K562 (cell line): ENCODE measurements around the gene RPS19BP1. TPM values are rescaled to one million over a fixed set of nuclear protein-coding genes. Genes with fewer than 3 reads are reported as not detected.
A peak's percentile ranks its signal among the peaks of the same experiment; 100 is the strongest.

Experiments
- CBX3 ChIP-seq, 2 experiments: IDR thresholded peaks; 1 replicate in 1 of 2; 2 replicates in 1 of 2; pipeline ENCODE4 v1.6.1; 2012; ENCODE audit warnings: inconsistent platforms in 2 of 2, low read length in 2 of 2, borderline replicate concordance in 1 of 2, control low read depth in 1 of 2
- CHD1 ChIP-seq: fragments of 200-600 bp; sonication (generic); IDR thresholded peaks from one replicate; pipeline ENCODE4 v1.6.1; 2012; ENCODE audit warnings: mild to moderate bottlenecking, moderate library complexity, low read length, inconsistent platforms
- E2F8 ChIP-seq: fragments of 450-650 bp; IDR thresholded peaks from 2 replicates; pipeline ENCODE4 v1.7.1; 2018; ENCODE audit warnings: mild to moderate bottlenecking, low read depth; ENCODE audit not compliant: partially characterized antibody
- ELK3 ChIP-seq: fragments of 450-650 bp; formaldehyde crosslinking; IDR thresholded peaks from 2 replicates; pipeline ENCODE4 v1.4.0; 2020; ENCODE audit warnings: mild to moderate bottlenecking
- HCFC1 ChIP-seq: IDR thresholded peaks from 2 replicates; pipeline ENCODE4 v1.6.1; 2012; ENCODE audit warnings: low read depth, low read length, improper control_type of control experiment
- TFAP4 ChIP-seq: sonication (generic); formaldehyde crosslinking; IDR thresholded peaks from 2 replicates; pipeline ENCODE4 v1.8.0; 2022; ENCODE audit warnings: missing genetic modification reagents, mild to moderate bottlenecking, moderate library complexity, borderline replicate concordance
- polyA plus RNA-seq, 8 experiments: library from polyadenylated mRNA; depleted of rRNA in 4 of 8; stranded (reverse) in 5 of 8; unstranded in 3 of 8; fragments of >200 nt; fragmentation: Nextera tagmentation in 2 of 8; fragmentation: Illumina TruSeq in 1 of 8; extraction: Ambion mirVana in 2 of 8; extraction: Trizol in 1 of 8; gene quantifications; 2 replicates each; pipeline versions ENCODE4 v1.2.1 to v1.2.3, GENCODE V29; 2011 to 2014; ENCODE audit warnings: inconsistent platforms in 1 of 8, missing spikeins in 1 of 8
- total RNA-seq, 7 experiments: library from RNA; depleted of rRNA in 6 of 7; stranded (reverse); fragments of >200 nt in 6 of 7; fragmentation: Illumina TruSeq in 2 of 7; extraction: Trizol in 2 of 7; gene quantifications; 2 replicates each; pipeline versions ENCODE4 v1.2.1 to v1.2.3, GENCODE V29; 2011 to 2021; ENCODE audit warnings: low replicate concordance in 1 of 7
- TF ChIP-seq, protein P1 (sequence below): fragments of 450-650 bp; IDR thresholded peaks from 2 replicates; pipeline ENCODE4 v1.6.1; 2016; ENCODE audit warnings: mild to moderate bottlenecking, moderate library complexity

The RPS19BP1 gene
- total and polyA plus RNA-seq, 9 of the 15 experiments (the other 6 are each of a cell fraction or from before 2014, with no cell fraction given): 3.0 to 223 (median 84.3) TPM

DNA sequence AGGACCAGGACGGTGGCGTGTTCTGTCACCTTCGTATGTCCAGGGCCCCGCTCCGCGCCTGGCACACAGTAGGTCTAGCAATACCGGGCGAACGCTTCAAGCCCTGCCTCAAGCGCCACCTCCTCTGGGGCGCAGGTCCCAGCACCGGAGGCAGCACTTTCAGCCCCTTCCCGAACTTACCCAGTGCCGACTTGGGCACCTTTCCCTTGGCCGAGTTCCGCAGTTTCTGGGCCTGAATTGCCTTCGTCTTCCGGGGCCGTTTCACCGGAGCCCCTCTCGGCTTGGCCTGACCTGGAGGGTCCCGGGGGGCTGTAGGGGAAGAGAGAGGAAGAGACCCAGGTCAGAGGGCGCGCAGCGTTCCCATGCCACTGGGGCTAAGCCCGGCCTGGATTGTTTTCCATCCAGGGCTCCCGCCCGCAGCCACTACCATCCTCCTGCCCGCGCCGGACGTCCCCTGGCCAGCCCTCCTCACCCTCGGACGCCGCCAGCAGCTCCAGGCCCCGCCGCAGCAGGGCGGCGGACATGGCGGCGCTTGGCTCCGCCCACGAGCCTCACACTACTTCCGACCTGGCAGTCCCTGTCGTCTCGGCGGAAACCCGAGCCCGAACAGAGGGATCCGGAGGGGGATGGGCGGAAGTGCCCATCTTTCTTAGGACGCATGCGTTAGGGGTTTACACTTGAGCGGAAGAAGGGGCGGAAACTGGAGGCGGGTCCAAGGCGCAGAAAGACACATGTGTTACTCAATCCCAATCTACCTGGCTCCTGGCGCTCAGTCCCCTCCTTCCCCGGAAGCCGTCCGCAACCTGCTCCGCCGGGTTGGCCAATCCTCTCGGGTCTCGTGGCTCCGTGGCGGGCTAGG is at the start of gene RPS19BP1 (continued):
- TF ChIP-seq, protein P1, sequence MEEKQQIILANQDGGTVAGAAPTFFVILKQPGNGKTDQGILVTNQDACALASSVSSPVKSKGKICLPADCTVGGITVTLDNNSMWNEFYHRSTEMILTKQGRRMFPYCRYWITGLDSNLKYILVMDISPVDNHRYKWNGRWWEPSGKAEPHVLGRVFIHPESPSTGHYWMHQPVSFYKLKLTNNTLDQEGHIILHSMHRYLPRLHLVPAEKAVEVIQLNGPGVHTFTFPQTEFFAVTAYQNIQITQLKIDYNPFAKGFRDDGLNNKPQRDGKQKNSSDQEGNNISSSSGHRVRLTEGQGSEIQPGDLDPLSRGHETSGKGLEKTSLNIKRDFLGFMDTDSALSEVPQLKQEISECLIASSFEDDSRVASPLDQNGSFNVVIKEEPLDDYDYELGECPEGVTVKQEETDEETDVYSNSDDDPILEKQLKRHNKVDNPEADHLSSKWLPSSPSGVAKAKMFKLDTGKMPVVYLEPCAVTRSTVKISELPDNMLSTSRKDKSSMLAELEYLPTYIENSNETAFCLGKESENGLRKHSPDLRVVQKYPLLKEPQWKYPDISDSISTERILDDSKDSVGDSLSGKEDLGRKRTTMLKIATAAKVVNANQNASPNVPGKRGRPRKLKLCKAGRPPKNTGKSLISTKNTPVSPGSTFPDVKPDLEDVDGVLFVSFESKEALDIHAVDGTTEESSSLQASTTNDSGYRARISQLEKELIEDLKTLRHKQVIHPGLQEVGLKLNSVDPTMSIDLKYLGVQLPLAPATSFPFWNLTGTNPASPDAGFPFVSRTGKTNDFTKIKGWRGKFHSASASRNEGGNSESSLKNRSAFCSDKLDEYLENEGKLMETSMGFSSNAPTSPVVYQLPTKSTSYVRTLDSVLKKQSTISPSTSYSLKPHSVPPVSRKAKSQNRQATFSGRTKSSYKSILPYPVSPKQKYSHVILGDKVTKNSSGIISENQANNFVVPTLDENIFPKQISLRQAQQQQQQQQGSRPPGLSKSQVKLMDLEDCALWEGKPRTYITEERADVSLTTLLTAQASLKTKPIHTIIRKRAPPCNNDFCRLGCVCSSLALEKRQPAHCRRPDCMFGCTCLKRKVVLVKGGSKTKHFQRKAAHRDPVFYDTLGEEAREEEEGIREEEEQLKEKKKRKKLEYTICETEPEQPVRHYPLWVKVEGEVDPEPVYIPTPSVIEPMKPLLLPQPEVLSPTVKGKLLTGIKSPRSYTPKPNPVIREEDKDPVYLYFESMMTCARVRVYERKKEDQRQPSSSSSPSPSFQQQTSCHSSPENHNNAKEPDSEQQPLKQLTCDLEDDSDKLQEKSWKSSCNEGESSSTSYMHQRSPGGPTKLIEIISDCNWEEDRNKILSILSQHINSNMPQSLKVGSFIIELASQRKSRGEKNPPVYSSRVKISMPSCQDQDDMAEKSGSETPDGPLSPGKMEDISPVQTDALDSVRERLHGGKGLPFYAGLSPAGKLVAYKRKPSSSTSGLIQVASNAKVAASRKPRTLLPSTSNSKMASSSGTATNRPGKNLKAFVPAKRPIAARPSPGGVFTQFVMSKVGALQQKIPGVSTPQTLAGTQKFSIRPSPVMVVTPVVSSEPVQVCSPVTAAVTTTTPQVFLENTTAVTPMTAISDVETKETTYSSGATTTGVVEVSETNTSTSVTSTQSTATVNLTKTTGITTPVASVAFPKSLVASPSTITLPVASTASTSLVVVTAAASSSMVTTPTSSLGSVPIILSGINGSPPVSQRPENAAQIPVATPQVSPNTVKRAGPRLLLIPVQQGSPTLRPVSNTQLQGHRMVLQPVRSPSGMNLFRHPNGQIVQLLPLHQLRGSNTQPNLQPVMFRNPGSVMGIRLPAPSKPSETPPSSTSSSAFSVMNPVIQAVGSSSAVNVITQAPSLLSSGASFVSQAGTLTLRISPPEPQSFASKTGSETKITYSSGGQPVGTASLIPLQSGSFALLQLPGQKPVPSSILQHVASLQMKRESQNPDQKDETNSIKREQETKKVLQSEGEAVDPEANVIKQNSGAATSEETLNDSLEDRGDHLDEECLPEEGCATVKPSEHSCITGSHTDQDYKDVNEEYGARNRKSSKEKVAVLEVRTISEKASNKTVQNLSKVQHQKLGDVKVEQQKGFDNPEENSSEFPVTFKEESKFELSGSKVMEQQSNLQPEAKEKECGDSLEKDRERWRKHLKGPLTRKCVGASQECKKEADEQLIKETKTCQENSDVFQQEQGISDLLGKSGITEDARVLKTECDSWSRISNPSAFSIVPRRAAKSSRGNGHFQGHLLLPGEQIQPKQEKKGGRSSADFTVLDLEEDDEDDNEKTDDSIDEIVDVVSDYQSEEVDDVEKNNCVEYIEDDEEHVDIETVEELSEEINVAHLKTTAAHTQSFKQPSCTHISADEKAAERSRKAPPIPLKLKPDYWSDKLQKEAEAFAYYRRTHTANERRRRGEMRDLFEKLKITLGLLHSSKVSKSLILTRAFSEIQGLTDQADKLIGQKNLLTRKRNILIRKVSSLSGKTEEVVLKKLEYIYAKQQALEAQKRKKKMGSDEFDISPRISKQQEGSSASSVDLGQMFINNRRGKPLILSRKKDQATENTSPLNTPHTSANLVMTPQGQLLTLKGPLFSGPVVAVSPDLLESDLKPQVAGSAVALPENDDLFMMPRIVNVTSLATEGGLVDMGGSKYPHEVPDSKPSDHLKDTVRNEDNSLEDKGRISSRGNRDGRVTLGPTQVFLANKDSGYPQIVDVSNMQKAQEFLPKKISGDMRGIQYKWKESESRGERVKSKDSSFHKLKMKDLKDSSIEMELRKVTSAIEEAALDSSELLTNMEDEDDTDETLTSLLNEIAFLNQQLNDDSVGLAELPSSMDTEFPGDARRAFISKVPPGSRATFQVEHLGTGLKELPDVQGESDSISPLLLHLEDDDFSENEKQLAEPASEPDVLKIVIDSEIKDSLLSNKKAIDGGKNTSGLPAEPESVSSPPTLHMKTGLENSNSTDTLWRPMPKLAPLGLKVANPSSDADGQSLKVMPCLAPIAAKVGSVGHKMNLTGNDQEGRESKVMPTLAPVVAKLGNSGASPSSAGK: no peak
- TF ChIP-seq HCFC1: peak; percentile 66
- peak; percentile 79 for TF ChIP-seq TFAP4 (CRISPR knock-in tag)
- TF ChIP-seq CHD1: peak; percentile 63
- no peak for TF ChIP-seq ELK3 (CRISPR knock-in tag)
- 0 out of 3 replicates have a peak, but pooled peaks of 1 of the 2 experiments have one; percentile 16 for TF ChIP-seq CBX3 (IDR thresholded peaks at IDR 0.05; ENCODE audit: borderline replicate concordance in 1 of 2, low read length in 2 of 2)
- TF ChIP-seq E2F8: peak; percentile 75
